HG02642 (cell line): ENCODE measurements around the gene MRPL51.

ENCODE experiments used
- ATAC-seq: cut with Tn5 transposase; IDR thresholded peaks from one replicate; pipeline ENCODE4 v1.9.1; 2021; ENCODE audit warnings: mild to moderate bottlenecking; ENCODE audit not compliant: unreplicated experiment, poor library complexity

Gene MRPL51

GRCh38 chr12:6463216-6463615 is 29.8 kb downstream of the MRPL51 start:
- no peak for ATAC-seq

- no peak for ATAC-seq
Measured at GRCh38 chr12:6462234-6462995, 30.6 kb downstream of the MRPL51 start.

GRCh38 chr12:6461401-6462233 is 31.4 kb downstream of the MRPL51 start:
- peak; percentile 68 for ATAC-seq

GRCh38 chr12:6460751-6461371 is 32.2 kb downstream of the MRPL51 start:
- no peak for ATAC-seq

- no peak for ATAC-seq
Measured at GRCh38 chr12:6459004-6459337, 34.1 kb downstream of the MRPL51 start.

- no peak for ATAC-seq
Measured at GRCh38 chr12:6458281-6459003, 34.6 kb downstream of the MRPL51 start.

- no peak for ATAC-seq
Measured at GRCh38 chr12:6457220-6457945, 35.7 kb downstream of the MRPL51 start.

GRCh38 chr12:6452944-6453630 is 40.0 kb downstream of the MRPL51 start:
- ATAC-seq = no peak

GRCh38 chr12:6452245-6452943 is 40.7 kb downstream of the MRPL51 start:
- ATAC-seq = peak; percentile 10

GRCh38 chr12:6451348-6452244 is 41.5 kb downstream of the MRPL51 start, which contains the start of gene TAPBPL:
TSS of gene TAPBPL (plus strand) at chr12:6452042. CDS start at chr12:6452249, 207 bp downstream.
- peak; percentile 64 for ATAC-seq

GRCh38 chr12:6450869-6451347 is 42.2 kb downstream of the MRPL51 start:
- ATAC-seq = peak; percentile 8

- ATAC-seq = no peak
Measured at GRCh38 chr12:6450091-6450868, 42.8 kb downstream of the MRPL51 start.

- no peak for ATAC-seq
Measured at GRCh38 chr12:6444704-6445688, 48.1 kb downstream of the MRPL51 start, which contains the start of gene CD27. TSS of gene CD27 (plus strand) at chr12:6444955. CDS start at chr12:6445096, 141 bp downstream.

- no peak for ATAC-seq
Measured at GRCh38 chr12:6444031-6444430, 49.0 kb downstream of the MRPL51 start.

GRCh38 chr12:6443361-6443983 is 49.6 kb downstream of the MRPL51 start:
- no peak for ATAC-seq
